ENCODE measurements around the gene KLHL6.
"Not testable (repeated sequence)": the region's sequence is repeated elsewhere in the genome, so short reads cannot be mapped to it uniquely, and the experiment has no call there.

GRCh38 chr3:183570191-183570590, 14.7 kb upstream of the KLHL6 start:
- TF ChIP-seq CTCF (IDR thresholded peaks at IDR 0.05; ENCODE audit: low read depth, low read length, missing input control); TAF1 (conservative IDR thresholded peaks at IDR 0.05); MAX (IDR thresholded peaks at IDR 0.05); RXRA (IDR thresholded peaks at IDR 0.05); GABPA (IDR thresholded peaks at IDR 0.05 in 1 of 2, conservative IDR thresholded peaks at IDR 0.05 in 1 of 2); YY1 (IDR thresholded peaks at IDR 0.05); RAD21 (IDR thresholded peaks at IDR 0.05): not testable (repeated sequence)

Measured in liver (tissue), 3 donors.